ENCODE results near the gene KLHL40.

- TF ChIP-seq CTCF (IDR thresholded peaks at IDR 0.05) (no peak), ZC3H11A (IDR thresholded peaks at IDR 0.05) (no peak)
Measured at GRCh38 chr3:42719002-42719401, 33.7 kb downstream of the KLHL40 start.

All from A549 (cell line).